GM15510 (cell line): ENCODE measurements around the gene SLC24A3.

Experiments
- POLR2A ChIP-seq: IDR thresholded peaks from 3 replicates; pipeline ENCODE4 v1.6.1; 2011; ENCODE audit warnings: borderline replicate concordance; ENCODE audit not compliant: insufficient read length; ENCODE audit errors: extremely low read depth

The SLC24A3 gene

DNA sequence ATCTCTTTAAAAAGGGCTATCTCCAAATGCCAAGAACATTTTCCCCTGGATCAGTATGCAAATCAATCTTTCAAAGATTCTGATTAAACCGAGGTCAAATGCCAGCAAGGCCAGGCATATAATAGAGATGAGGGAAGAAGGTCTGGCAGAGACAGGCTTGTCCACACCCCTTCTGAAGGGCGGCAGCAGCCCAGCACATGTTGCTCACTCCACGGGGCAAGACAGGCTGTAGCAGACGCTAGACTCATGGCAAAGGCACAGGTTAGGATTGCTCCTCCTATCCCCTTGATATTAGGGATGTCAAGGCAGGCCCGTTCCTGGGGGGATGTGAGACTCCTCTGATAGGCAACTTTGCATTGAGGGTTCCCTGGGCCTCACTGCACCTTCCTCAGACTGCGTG is 440.9 kb downstream of the SLC24A3 start:
- no peak for TF ChIP-seq POLR2A

DNA sequence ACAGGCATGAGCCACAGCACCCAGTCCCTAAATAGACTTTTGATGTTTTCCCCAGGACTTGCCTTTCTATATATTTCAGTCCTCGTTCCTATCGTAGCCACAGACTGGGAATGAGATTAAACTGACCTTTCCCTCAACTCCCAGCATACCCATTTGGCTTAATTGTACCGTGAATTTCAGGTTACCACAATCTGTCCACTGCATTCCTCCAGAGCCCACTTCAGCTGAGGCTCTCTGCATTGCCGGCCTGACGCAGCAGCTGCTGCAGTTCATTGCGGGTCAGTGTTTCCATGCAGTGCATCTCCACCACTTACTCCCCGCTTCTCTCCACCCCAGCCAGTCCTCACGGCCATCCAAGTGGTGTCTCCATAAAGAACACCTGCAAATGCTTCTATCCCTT is 442.5 kb downstream of the SLC24A3 start:
- TF ChIP-seq POLR2A: no peak

DNA sequence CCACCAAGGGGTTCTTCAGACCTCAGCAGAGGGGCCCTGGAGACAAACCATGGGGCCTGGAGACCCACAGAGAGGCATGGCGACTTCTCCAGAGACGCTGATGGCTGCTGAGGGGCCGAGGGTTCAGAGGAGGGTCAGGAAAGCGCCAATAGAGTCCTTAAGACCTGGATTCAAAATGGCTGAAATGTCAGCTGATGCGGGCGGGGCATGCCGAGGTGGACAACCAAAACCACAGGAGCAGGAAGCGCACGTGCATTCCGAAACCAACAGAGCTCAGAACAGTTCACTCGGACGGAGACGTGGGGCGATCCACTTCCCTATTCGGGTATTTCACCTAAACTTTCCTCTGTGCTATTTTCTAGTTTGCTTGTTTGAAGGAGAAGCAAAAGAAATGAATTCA is 445.7 kb downstream of the SLC24A3 start:
- TF ChIP-seq POLR2A: peak; percentile 22

DNA sequence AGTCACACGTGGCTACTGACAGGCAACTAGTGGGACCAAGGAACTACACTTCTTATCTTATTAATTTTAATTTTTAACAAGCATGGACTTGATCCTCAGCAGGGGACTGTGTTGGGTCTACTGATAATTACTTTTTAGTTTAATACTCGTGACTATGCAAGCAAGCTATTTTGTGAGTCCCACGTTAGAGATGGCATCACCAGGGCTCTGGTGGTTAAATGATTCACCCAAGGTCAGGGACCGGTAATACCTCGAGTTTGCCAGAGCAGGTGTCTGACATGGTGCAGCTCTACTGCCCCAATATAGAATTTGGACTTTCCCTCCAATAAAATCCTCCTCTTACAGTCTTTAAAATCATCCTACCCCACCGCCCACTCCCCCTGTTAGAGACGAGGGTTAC is 447.0 kb downstream of the SLC24A3 start:
- TF ChIP-seq POLR2A: no peak

DNA sequence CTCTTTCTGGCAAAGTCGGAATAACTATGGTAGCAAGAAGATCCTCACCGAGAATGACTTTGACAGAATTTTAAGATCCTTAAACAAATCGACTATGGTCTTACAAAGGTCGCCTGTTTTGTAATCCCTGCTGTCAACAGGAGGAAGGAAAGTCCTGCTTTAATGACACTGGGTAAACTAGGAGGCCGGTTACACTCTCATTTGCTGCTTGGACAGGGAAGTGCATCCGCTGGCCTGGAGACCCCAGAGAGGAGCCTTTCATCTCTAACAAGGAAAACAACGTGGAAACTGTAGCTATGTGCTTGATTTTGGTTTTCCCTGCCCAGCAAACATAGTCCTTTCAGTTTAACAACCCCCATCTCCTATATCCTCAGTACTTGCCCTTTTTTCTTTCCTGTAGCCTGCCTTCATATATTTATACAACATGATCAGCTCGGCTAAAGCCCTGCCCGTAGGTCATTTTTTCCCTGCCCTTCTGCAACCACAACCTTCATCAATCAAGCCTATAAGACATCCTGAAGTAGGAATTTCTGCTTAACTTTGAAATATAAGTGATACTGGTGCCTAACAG is 448.5 kb downstream of the SLC24A3 start:
- no peak for TF ChIP-seq POLR2A

DNA sequence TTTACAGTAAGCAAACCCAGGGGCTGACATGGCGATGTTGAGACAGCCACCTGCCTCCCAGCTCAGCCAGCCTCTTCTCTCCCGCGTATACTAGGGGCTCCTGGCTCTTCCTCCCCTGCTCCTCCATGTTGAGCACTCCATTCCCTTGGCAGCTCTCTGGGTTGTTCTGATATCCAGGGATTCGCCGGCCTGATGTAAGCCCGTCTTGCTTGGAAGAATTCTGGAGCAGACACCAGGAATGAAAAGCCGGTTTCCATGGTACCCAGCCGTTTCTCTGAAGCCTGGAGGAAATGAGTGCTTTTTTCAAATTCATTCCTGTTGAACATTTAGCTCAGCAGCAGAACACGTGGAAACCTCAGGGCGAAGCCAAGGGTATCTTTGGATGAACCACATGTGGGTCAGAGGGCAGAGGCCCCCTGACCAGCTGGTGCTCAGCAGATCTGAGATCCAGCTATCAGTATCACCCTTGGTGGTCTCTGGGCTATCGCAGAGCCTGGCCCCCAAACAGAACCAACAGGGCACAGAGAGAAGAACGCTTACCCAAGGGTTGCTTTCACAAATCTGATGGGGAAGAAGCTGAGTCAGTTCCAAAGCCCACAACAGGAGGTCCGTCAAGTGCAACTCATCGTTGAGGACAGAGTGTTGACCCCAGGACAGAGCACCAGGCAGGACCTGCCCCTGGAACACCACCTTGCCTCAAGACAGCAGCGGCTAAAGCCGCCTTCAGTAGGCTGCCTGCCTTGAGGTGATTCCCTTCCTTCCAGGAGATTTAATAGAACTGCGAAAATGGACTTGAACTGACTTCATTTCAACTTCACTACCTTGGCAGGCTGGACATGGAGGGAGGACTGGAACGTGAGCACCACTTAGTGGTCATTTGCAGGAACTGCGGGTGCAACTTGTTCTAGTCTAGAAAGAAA is 449.5 kb downstream of the SLC24A3 start:
- no peak for TF ChIP-seq POLR2A

DNA sequence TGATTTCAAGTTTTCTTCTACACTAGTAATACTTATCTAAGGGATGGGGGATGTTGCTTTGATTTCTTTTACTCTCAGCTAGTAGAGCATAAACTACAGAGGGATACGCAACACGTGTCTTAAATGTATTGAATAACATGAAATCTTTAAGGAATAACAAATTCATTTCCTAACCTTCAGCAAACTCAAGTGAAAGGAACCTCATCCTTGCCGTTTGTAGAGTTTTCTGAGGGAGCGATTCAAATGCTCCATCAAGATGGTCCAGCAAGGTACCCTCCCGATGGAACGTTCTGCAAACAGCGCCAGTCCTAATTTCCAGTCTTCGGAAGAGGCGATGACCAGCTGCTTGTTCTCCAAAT is 450.2 kb downstream of the SLC24A3 start:
- no peak for TF ChIP-seq POLR2A

DNA sequence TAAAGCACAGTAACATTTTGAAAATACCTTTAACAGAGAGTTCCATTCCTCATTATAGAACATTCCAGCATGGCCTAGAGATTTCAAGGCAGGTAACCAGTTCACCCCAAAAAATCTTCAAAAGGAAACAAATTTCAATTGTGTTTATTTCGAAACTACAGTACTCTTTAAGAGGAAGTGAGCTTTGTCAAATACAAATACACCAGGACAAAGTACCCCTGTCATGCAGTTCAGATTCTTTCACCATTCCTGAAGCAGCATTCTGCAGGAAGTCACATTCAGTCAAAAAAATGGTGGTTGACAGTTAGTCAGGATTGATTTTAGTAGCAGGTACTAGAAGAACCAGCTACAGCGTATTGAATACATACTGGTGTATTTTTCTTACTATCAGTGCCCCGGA is 456.0 kb downstream of the SLC24A3 start:
- no peak for TF ChIP-seq POLR2A

DNA sequence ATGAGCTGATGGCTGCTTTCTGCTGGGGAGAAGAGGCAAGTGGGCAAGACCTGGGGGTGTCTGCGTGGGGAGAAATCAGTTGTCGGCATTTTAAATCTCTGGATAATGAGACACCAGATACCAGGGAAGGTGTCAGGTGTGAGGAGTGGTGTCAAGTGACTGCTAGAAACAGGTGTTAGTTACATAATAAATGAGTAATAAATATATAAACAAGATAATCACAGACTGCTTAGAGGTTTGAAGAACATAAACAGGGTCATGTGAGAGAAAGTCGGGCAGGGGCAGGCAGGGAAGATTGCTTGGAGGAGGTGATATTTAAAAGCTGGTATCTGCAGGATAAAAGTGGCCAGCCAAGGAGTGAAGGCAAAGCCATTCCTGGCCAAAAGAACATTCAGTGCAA is 458.4 kb downstream of the SLC24A3 start:
- TF ChIP-seq POLR2A: no peak

DNA sequence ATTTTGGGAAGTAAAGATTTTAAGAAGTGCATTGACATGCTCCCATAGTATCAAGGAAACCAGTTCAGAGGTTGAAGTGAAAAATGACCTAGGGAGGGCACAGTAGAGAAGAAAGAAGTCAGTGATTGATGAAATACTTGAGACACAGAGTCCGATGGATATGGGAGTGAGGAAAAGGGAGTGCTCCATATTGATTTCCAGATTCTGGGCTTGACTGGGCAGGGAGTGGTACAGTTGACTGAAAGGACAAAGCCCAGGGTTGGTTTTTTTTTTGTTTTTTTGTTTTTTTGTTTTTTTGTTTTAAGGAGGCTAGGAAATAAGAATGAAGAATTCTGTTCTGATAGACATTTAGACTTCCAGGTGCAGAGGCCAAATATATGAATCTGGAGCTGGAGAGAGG is 458.9 kb downstream of the SLC24A3 start:
- TF ChIP-seq POLR2A: no peak

DNA sequence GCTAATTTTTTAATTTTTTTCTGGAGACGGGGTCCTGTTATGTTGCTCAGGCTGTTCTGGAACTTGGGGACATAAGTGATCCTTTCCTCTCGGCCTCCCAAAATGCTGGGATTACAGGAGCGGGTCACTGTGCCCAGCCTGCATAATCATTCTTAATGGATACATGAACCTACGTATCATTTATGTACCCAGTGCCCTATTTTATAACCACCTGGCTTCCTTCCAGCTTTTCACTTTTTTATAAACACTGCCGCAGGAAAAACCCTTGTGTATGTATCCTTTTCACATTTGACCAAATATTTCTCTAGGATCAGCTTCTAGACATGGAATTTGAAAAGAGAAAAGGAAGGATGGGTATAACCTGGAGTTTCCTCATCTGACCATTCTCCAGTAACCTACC is 460.1 kb downstream of the SLC24A3 start:
- no peak for TF ChIP-seq POLR2A

DNA sequence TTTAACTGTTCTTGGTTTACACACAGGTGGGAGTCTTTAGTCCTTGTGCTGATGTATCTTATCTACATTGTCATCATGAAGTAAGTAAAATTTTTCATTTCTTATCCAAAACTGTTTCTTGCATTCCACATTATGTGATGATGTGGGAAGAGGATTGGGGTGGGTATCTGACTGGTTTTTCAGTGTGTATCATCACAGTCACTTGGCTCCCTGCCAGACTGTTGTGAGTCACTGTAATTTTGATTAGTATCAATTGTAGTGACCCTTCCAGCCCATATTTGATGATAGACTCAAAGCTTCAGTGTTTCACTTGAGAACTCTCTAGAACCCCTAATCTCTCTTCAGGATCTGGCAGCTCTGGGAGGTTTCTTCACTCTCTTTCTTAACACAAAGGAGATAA is 461.1 kb downstream of the SLC24A3 start:
- no peak for TF ChIP-seq POLR2A

DNA sequence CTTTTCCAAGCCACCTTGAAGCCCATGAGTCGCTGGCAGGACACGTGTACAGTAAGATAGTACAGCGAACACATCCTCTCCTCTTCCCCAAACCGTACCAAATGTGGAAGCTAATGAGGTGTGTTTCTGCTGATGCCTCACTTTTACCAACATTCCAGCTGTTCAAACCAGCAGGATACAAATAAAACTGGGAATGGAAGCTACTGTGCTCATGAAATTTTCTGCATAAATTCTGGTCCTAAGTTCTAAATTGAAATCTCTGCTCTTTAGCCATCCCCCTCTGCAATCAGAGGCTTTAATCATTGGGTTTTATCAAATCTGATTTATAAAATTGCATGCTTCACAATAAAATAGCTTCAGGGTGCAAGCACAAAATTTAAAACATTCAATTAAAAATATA is 463.8 kb downstream of the SLC24A3 start:
- no peak for TF ChIP-seq POLR2A

DNA sequence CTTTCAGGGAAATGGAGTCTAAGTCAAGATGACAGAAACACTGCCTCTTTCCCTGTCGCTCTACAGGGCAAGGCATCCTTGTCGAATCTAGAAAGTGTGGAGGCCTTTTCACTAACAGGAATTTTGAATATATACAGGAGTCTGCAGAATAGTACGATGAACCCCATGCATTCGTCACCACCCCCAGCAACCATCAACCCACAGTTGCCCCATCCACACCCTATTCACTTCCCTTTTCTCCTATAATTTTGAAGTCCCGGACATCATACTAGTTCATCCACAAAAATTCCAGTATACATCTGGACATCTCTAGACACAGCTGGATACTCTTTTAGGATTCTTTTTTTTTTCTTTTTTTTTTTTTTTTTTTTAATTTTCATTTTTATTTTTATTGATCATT is 464.9 kb downstream of the SLC24A3 start:
- no peak for TF ChIP-seq POLR2A

DNA sequence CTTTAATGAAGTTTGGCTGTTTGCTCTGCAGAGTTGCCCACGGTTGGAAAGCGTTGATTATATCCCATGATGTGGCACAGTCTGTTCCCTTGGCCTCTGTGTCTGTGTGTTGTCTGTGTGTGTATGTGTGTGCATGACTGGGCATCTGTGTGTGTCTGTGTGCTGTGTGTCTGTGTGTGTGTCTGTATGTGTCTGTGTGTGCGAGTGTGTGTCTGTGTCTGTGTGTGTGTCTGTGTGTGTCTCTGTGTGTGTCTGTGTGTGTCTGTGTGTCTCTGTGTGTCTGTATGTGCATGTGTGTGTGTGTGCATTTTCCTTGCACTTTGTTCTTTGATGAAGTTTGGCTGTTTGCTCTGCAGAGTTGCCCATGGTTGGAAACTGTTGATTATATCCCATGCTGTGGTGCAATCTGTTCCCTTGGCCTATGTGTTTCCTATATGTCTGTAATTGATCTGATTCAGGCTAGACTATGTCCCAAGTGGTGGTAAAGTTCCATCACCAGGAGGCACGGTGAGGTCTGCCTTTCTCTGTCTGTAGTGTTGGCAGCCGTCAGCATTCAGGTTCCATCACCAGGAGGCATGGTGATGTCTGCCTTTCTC is 467.6 kb downstream of the SLC24A3 start:
- TF ChIP-seq POLR2A: no peak

DNA sequence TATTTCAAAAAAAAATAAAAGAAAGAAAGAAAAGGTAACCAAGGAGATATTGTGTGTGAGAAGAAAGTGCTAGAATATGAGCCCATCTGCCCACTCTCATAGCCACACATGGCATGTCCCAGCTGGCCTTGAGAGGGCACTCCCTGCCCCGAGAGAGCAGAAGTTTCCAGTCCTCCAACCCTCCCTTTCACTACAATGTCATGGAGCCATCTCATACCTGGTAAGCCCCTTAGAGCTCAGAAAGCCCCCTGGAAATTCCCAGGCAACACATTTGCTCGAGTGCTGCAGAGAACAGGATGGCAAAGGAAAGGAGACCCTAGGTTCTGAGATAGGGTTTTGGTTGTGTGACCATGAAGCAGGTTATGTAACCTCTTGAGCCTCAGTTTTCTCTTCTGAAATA is 469.8 kb downstream of the SLC24A3 start:
- no peak for TF ChIP-seq POLR2A
